Type B pancreatic cell (in vitro differentiated cells): ENCODE measurements around the gene PODNL1. TPM values are rescaled to one million over a fixed set of nuclear protein-coding genes. Genes with fewer than 3 reads are reported as not detected.
"Not testable (repeated sequence)": the region's sequence is repeated elsewhere in the genome, so short reads cannot be mapped to it uniquely, and the experiment has no call there.

Experiments
- DNase-seq: peaks from one replicate; pipeline ENCODE4 v3.0.0; 2021; ENCODE audit warnings: mixed read lengths; ENCODE audit not compliant: unreplicated experiment; ENCODE audit errors: extremely low spot score
- H3K27ac Mint-ChIP-seq: 2 replicates; pipeline ENCODE4 v1.8.0; 2021; ENCODE audit warnings: mild to moderate bottlenecking, mixed read lengths
- H3K27me3 Mint-ChIP-seq: 2 replicates; pipeline ENCODE4 v1.8.0; 2021; ENCODE audit warnings: mixed read lengths
- H3K36me3 Mint-ChIP-seq: 2 replicates; pipeline ENCODE4 v1.8.0; 2021; ENCODE audit warnings: mixed read lengths
- H3K4me1 Mint-ChIP-seq: one replicate; pipeline ENCODE4 v1.8.0; 2021; ENCODE audit warnings: mixed read lengths; ENCODE audit not compliant: unreplicated experiment
- H3K4me3 Mint-ChIP-seq: 2 replicates; pipeline ENCODE4 v1.8.0; 2021; ENCODE audit warnings: mild to moderate bottlenecking, mixed read lengths
- H3K9me3 Mint-ChIP-seq: 2 replicates; pipeline ENCODE4 v1.8.0; 2021; ENCODE audit warnings: mixed read lengths
- CTCF ChIP-seq: fragments of 200-600 bp; sonication (generic); conservative IDR thresholded peaks from 2 replicates; pipeline ENCODE4 v1.5.0; 2021; ENCODE audit warnings: antibody characterized with exemption, mild to moderate bottlenecking
- total RNA-seq: library from RNA; stranded (reverse); gene quantifications from 2 replicates; pipeline ENCODE4 v1.2.1, GENCODE V29; 2021; ENCODE audit warnings: low replicate concordance

PODNL1 gene
- total RNA-seq, 1 donor from 2014 or later: 0.75 TPM

GRCh38 chr19:13923194-13923987 is 14.8 kb downstream of the PODNL1 start:
- H3K36me3 Mint-ChIP-seq: peaks cover 25% of the 10 kb centered on the region
- TF ChIP-seq CTCF: no peak
- no peaks in the 10 kb centered on the region for H3K4me1 Mint-ChIP-seq
- no peak overlapping the region for H3K4me3 Mint-ChIP-seq
- no peak for DNase-seq
- H3K9me3 Mint-ChIP-seq: no peaks in the 10 kb centered on the region
- no peaks in the 10 kb centered on the region for H3K27me3 Mint-ChIP-seq
- H3K27ac Mint-ChIP-seq: no peak overlapping the region

- peaks cover 25% of the 10 kb centered on the region for H3K36me3 Mint-ChIP-seq
- H3K4me3 Mint-ChIP-seq, H3K27ac Mint-ChIP-seq, H3K9me3 Mint-ChIP-seq, H3K27me3 Mint-ChIP-seq, H3K4me1 Mint-ChIP-seq, DNase-seq: not testable (repeated sequence)
Observed at GRCh38 chr19:13922118-13922517, 16.1 kb downstream of the PODNL1 start.

GRCh38 chr19:13920940-13921747 is 17.1 kb downstream of the PODNL1 start:
- DNase-seq: no peak
- peaks cover 25% of the 10 kb centered on the region for H3K36me3 Mint-ChIP-seq
- H3K9me3 Mint-ChIP-seq: no peaks in the 10 kb centered on the region
- no peaks in the 10 kb centered on the region for H3K27me3 Mint-ChIP-seq
- H3K4me3 Mint-ChIP-seq: no peak overlapping the region
- TF ChIP-seq CTCF: no peak
- no peaks in the 10 kb centered on the region for H3K4me1 Mint-ChIP-seq
- no peak overlapping the region for H3K27ac Mint-ChIP-seq

GRCh38 chr19:13920524-13920923 is 17.7 kb downstream of the PODNL1 start:
- H3K36me3 Mint-ChIP-seq: peaks cover 25% of the 10 kb centered on the region
- no peak overlapping the region for H3K4me3 Mint-ChIP-seq
- no peaks in the 10 kb centered on the region for H3K4me1 Mint-ChIP-seq
- no peak overlapping the region for H3K27ac Mint-ChIP-seq
- TF ChIP-seq CTCF: no peak
- no peak for DNase-seq
- no peaks in the 10 kb centered on the region for H3K9me3 Mint-ChIP-seq
- no peaks in the 10 kb centered on the region for H3K27me3 Mint-ChIP-seq

GRCh38 chr19:13918726-13919411 is 19.3 kb downstream of the PODNL1 start:
- Mint-ChIP-seq H3K4me3 (no peak overlapping the region), H3K36me3 (peaks cover 18% of the 10 kb centered on the region), H3K27ac (no peak overlapping the region), H3K9me3 (no peaks in the 10 kb centered on the region), H3K27me3 (no peaks in the 10 kb centered on the region), H3K4me1 (no peaks in the 10 kb centered on the region)
- DNase-seq: no peak
- no peak for TF ChIP-seq CTCF
